Measurements from ENCODE around the gene CGB1. TPM values are rescaled to one million over a fixed set of nuclear protein-coding genes. Genes with fewer than 3 reads are reported as not detected.
"Not testable (repeated sequence)": the region's sequence is repeated elsewhere in the genome, so short reads cannot be mapped to it uniquely, and the experiment has no call there.

Gene CGB1
- total RNA-seq, 4 donors from 2014 or later = not detected

GRCh38 chr19:49061000-49061399, 24.3 kb upstream of the CGB1 start:
- H3K9me3 ChIP-seq = no peaks in the 10 kb centered on the region
- TF ChIP-seq POLR2A (IDR thresholded peaks at IDR 0.05) (no peak), CTCF (IDR thresholded peaks at IDR 0.05) (no peak), EP300 (IDR thresholded peaks at IDR 0.05) (no peak)
- no peak overlapping the region for H3K4me3 ChIP-seq
- no peak for DNase-seq (ENCODE audit: low spot score in 2 of 2)
- H3K36me3 ChIP-seq = no peaks in the 10 kb centered on the region
- H3K27me3 ChIP-seq = peaks cover 2 to 90% of the 10 kb centered on the region in 2 donors
- WGBS, 2 donors = 94 to 96% methylated on average over 2 of the region's 2 CpGs
- peaks cover 0 to 35% (median 20%) of the 10 kb centered on the region in 4 donors for H3K4me1 ChIP-seq
- H3K27ac ChIP-seq = no peak overlapping the region

- Histone ChIP-seq H3K36me3 (no peaks in the 10 kb centered on the region), H3K27ac (no peak overlapping the region), H3K4me1 (peaks cover 0 to 27% (median 14%) of the 10 kb centered on the region in 4 donors), H3K4me3 (no peak overlapping the region), H3K27me3 (peaks cover 0 to 78% of the 10 kb centered on the region in 2 donors), H3K9me3 (no peaks in the 10 kb centered on the region)
- DNase-seq (ENCODE audit: low spot score in 2 of 2) = no peak
- TF ChIP-seq EP300 (IDR thresholded peaks at IDR 0.05) (no peak), CTCF (IDR thresholded peaks at IDR 0.05) (no peak), POLR2A (IDR thresholded peaks at IDR 0.05) (no peak)
- 53 to 57% methylated on average over 9 of the region's 9 CpGs for WGBS, 2 donors
These were observed 22.4 kb upstream of the CGB1 start for GRCh38 chr19:49059053-49059452.

- Histone ChIP-seq H3K4me1 (peaks cover 0 to 27% (median 14%) of the 10 kb centered on the region in 4 donors), H3K4me3 (no peak overlapping the region), H3K27me3 (peaks cover 0 to 73% of the 10 kb centered on the region in 2 donors), H3K36me3 (no peaks in the 10 kb centered on the region), H3K9me3 (no peaks in the 10 kb centered on the region), H3K27ac (no peak overlapping the region)
- TF ChIP-seq EP300 (IDR thresholded peaks at IDR 0.05) = no peak
- no peak for TF ChIP-seq CTCF (IDR thresholded peaks at IDR 0.05)
- TF ChIP-seq POLR2A (IDR thresholded peaks at IDR 0.05) = no peak
- 50 to 57% methylated on average over 9 to 10 of the region's 10 CpGs for WGBS, 2 donors
- no peak for DNase-seq (ENCODE audit: low spot score in 2 of 2)
These were observed 21.9 kb upstream of the CGB1 start for GRCh38 chr19:49058562-49058961.

GRCh38 chr19:49057636-49058234, 21.0 kb upstream of the CGB1 start, which contains the start of gene CGB7:
TSS of gene CGB7 (minus strand) at chr19:49057749. CDS start at chr19:49055375, 2,374 bp downstream.
- no peaks in the 10 kb centered on the region for H3K36me3 ChIP-seq
- H3K4me1 ChIP-seq = peaks cover 0 to 27% (median 14%) of the 10 kb centered on the region in 4 donors
- H3K27me3 ChIP-seq = peaks cover 0 to 65% of the 10 kb centered on the region in 2 donors
- TF ChIP-seq POLR2A (IDR thresholded peaks at IDR 0.05) = no peak
- TF ChIP-seq CTCF (IDR thresholded peaks at IDR 0.05) = no peak
- TF ChIP-seq EP300 (IDR thresholded peaks at IDR 0.05) = no peak
- H3K27ac ChIP-seq = no peak within 1 kb of the TSS
- peak within 1 kb of the TSS; percentile 35 to 58 (median 51) for H3K4me3 ChIP-seq
- DNase-seq (ENCODE audit: low spot score in 2 of 2) = peak; percentile 29 to 54
- H3K9me3 ChIP-seq = no peaks in the 10 kb centered on the region
- 2 to 3% methylated on average over 33 of the region's 38 CpGs for WGBS, 2 donors

- Histone ChIP-seq H3K27me3 (peaks cover 0 to 58% of the 10 kb centered on the region in 2 donors), H3K4me3 (peak overlapping the region; percentile 35 to 58 (median 51)), H3K4me1 (peaks cover 0 to 27% (median 14%) of the 10 kb centered on the region in 4 donors)
- not testable (repeated sequence) for H3K9me3 ChIP-seq; H3K36me3 ChIP-seq; DNase-seq (ENCODE audit: low spot score in 2 of 2); H3K27ac ChIP-seq
- WGBS, 2 donors = 5% methylated on average over 15 to 33 of the region's 34 CpGs
These were observed 20.4 kb upstream of the CGB1 start for GRCh38 chr19:49056902-49057596.

Data from tibial nerve (tissue), 4 donors.